ENCODE data around the gene WDR82.

The WDR82 gene

DNA sequence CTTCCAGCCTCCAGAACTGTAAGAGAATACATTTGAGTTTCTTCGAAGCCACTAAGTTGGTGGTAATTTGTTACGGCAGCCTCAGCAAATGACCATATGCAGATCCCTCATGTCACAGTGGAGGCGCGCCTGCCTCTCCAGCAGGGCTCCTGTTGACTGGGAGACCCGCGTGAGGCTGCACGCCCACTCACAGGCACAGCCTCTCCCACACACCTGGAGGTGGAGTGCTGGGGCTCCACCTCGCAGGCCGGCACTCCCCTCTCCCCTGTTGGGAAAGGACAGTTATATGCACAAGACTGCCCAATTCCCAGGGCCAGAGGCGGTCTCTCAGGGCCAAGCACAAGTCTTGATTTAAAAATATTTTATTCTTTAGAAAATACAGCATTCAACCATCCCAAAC lies 50.2 kb downstream of the WDR82 start:
- TF ChIP-seq, protein P1, sequence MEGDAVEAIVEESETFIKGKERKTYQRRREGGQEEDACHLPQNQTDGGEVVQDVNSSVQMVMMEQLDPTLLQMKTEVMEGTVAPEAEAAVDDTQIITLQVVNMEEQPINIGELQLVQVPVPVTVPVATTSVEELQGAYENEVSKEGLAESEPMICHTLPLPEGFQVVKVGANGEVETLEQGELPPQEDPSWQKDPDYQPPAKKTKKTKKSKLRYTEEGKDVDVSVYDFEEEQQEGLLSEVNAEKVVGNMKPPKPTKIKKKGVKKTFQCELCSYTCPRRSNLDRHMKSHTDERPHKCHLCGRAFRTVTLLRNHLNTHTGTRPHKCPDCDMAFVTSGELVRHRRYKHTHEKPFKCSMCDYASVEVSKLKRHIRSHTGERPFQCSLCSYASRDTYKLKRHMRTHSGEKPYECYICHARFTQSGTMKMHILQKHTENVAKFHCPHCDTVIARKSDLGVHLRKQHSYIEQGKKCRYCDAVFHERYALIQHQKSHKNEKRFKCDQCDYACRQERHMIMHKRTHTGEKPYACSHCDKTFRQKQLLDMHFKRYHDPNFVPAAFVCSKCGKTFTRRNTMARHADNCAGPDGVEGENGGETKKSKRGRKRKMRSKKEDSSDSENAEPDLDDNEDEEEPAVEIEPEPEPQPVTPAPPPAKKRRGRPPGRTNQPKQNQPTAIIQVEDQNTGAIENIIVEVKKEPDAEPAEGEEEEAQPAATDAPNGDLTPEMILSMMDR (IDR thresholded peaks at IDR 0.05; ENCODE audit: low read depth, low read length), result no peak
- DNase-seq (ENCODE audit: extremely low read depth, low read depth), result no peak

DNA sequence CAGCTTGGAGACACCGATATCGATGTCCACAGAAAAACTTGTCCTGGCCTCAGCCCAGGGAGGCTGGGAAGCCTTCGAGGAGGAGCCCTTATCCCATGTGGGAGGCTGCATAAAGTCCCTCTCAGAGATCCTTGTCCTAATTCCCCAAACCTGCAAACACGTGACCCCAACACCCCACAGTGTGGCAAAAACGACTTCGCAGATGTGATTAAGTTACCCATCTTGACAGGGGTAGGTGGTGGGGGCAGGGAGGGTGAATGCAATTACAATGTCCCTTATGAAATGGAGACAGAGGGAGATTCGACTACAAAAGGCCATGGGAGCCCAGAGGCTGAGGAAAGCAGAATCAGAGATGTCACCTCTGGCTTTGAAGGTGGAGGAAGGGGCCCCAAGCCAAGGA lies 50.7 kb downstream of the WDR82 start:
- TF ChIP-seq, protein P1 (IDR thresholded peaks at IDR 0.05; ENCODE audit: low read depth, low read length), result no peak
- no peak for DNase-seq (ENCODE audit: extremely low read depth, low read depth)

DNA sequence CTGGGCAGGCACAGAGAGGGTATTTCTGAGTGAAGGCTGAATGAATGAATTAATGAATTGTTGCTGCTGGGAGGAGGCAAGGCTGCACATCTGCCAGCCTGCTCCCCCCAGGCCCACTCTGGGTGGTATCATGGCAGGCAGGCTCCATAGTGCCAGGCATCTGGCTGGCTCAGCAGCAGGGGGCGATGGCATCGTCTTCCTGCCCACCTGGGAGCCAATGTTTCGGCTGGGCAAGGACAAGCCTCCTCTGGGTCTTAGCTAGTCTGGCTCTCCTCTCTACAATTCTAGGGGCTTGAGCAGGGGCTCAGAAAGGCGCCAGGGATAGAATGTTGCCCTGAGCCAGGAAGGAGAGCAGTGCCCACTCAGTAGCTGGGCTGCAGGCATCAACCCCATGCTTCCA lies 51.3 kb downstream of the WDR82 start:
- TF ChIP-seq, protein P1 (IDR thresholded peaks at IDR 0.05; ENCODE audit: low read depth, low read length), result no peak; the same call in 1 of the 2 replicates
- DNase-seq (ENCODE audit: extremely low read depth, low read depth), result no peak

DNA sequence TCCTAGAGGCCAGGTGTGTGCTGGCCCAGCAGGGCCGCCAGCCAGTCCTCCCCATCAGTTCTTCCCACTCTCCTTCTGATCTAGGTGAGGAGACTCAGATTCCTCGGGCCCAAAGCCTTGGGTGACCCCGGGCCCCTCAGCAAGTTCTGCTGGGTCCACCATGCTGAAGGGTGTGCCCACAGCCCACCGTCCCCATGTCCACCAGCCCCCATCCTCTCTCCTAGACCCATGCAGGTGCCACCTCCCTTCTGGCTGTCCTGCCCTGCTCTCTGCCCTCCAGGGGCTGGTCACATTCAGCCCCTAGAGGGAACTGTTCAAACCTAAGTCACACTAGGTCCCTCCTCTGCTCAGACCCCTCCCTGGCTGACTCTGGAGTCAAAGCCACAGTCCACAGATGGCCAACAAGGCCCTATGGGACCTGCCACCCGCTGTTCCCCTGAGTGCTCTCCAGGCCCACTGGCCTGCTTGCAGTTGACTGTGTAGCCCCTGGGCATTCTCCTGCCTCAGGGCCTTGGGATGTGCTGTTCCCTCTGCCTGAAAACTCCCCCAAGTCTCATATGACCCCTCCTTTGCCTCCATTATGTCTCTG lies 52.1 kb downstream of the WDR82 start:
- TF ChIP-seq, protein P1 (IDR thresholded peaks at IDR 0.05; ENCODE audit: low read depth, low read length), result no peak
- DNase-seq (ENCODE audit: extremely low read depth, low read depth), result no peak

DNA sequence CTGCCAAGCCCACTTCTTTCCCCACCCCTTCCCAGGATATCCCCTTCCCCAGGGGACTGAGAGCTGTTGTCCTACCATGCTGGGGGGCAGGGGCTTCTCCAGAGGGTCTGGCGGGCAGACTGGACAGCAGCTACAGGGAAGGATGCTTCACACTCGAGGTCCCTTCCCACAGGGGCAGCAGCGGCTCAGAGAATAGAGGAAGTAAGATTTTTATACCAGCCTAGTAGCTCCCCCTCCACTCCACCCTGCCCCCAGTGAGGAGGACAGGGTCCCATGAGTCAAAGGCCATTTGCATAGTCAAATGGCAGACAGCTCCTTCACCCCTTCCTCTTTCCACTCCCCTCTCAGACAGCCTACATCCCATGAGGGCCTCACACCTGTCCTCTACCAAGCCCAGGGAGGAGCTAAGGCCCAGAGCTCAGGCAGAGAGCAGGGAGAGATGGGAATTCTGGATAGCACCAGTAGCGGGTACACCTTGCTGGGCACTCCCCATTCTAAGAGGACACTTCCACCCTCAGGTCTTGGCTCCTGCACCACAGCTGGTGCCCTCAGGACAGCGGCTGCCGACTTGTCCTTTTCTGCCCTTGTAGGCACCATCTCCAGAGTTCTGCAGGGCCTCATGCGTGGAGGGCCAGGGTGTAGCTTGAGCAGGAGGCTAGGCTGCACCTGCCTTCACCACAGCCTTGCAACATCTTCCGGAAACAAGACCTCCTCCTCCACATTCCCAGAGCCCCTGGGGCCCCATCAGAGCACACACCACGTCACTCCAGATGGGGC lies 52.8 kb downstream of the WDR82 start, which contains the start of gene TLR9:
TSS of gene TLR9 (minus strand) at position 194 of the 777 bp plus-strand sequence. CDS start at position 78, 116 bp downstream.
- no peak for DNase-seq (ENCODE audit: extremely low read depth, low read depth)
- TF ChIP-seq, protein P1 (IDR thresholded peaks at IDR 0.05; ENCODE audit: low read depth, low read length), result no peak

DNA sequence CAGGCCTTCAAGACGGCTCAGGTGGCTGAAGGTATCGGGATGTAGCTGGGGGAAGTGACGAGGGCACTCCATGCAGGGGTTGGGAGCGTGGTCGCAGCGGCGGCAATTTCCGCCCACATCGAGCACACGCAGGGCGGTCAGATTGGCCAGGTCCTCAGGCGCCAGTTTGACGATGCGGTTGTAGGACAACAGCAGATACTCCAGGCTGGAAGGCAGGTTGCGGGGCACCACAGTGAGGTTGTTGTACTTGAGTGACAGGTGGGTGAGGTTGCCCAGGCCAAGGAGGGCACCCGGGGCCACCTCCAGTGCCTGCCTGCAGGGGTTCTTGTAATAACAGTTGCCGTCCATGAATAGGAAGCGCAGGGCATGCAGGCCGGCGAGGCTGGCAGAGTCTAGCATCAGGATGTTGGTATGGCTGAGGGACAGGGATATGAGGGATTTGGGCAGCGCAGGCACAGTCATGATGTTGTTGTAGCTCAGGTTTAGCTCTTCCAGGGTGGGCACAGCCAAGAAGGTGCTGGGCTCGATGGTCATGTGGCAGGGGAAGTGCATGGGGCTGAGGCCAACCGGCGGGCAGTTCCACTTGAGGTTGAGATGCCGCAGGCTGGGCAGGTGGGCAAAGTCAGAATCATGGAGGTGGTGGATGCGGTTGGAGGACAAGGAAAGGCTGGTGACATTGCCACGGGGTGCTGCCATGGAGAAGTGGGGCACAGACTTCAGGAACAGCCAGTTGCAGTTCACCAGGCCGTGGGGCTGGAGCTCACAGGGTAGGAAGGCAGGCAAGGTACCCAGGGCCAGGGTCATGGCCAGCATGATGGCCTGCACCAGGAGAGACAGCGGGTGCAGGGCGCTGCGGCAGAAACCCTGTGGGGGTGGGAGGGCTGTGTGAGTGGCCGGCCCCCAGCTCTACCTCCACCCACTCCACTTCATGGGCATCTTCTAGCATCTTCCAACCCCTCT lies 54.7 kb downstream of the WDR82 start:
- no peak for DNase-seq (ENCODE audit: extremely low read depth, low read depth)
- TF ChIP-seq, protein P1 (IDR thresholded peaks at IDR 0.05; ENCODE audit: low read depth, low read length), result no peak

All from AG09319 (cell line).